Caco-2 (cell line): Measurements from ENCODE around the gene SCYGR6. TPM values are rescaled to one million over a fixed set of nuclear protein-coding genes. Genes with fewer than 3 reads are reported as not detected.
A peak's percentile ranks its signal among the peaks of the same experiment; 100 is the strongest.

ENCODE experiments used
- BruUV-seq: library from RNA; stranded (reverse); fragments of 400-500 nt; replicated peaks from 2 replicates; lab custom pipeline; 2021; lab: Mats Ljungman, UMichigan
- CTCF ChIA-PET: fragments of 300-600 bp; sonication (Branson Sonifier 250); formaldehyde crosslinking; loops from one replicate; lab custom pipeline; 2022; ENCODE audit warnings: antibody characterized with exemption; lab: Charles Lee
- POLR2A ChIA-PET: fragments of 300-600 bp; sonication (Branson Sonifier 250); formaldehyde crosslinking; loops from one replicate; lab custom pipeline; 2022; ENCODE audit warnings: antibody characterized with exemption; lab: Charles Lee
- DNase-seq, 2 experiments: peaks; one replicate each; pipeline versions ENCODE4 v3.0.0 to v3.0.0-alpha.2; 2020 to 2022
- H3K27me3 ChIP-seq: replicated peaks from 2 replicates; pipeline ENCODE4 v1.6.0; 2011; ENCODE audit warnings: low read length; ENCODE audit not compliant: control insufficient read depth, insufficient read depth
- H3K36me3 ChIP-seq: 2 replicates; pipeline ENCODE4 v1.5.1; 2011; ENCODE audit warnings: low read length; ENCODE audit not compliant: control insufficient read depth, insufficient read depth
- H3K4me1 ChIP-seq: fragments of 250-450 bp; sonication (Bioruptor Pico); 2 replicates; pipeline ENCODE4 v1.5.1; 2020; ENCODE audit warnings: mild to moderate bottlenecking
- H3K4me3 ChIP-seq: 2 replicates; pipeline ENCODE4 v1.5.1; 2011; ENCODE audit warnings: low read depth, mild to moderate bottlenecking, control low read depth, low read length
- H3K9me3 ChIP-seq: fragments of 250-450 bp; sonication (Bioruptor Pico); 2 replicates; pipeline ENCODE4 v1.5.1; 2020; ENCODE audit warnings: mild to moderate bottlenecking, moderate library complexity
- H3K27ac Mint-ChIP-seq: one replicate; pipeline ENCODE4 v1.8.0; 2022; ENCODE audit warnings: mixed read lengths; ENCODE audit not compliant: unreplicated experiment
- H3K27me3 Mint-ChIP-seq: one replicate; pipeline ENCODE4 v1.8.0; 2022; ENCODE audit warnings: mixed read lengths; ENCODE audit not compliant: insufficient read depth, unreplicated experiment
- H3K36me3 Mint-ChIP-seq: one replicate; pipeline ENCODE4 v1.8.0; 2022; ENCODE audit warnings: mild to moderate bottlenecking, mixed read lengths; ENCODE audit not compliant: insufficient read depth, unreplicated experiment
- H3K4me1 Mint-ChIP-seq: one replicate; pipeline ENCODE4 v1.8.0; 2022; ENCODE audit warnings: low read depth, mixed read lengths; ENCODE audit not compliant: unreplicated experiment
- H3K4me3 Mint-ChIP-seq: one replicate; pipeline ENCODE4 v1.8.0; 2022; ENCODE audit warnings: mild to moderate bottlenecking, moderate library complexity, mixed read lengths; ENCODE audit not compliant: unreplicated experiment
- H3K9me3 Mint-ChIP-seq: one replicate; pipeline ENCODE4 v1.8.0; 2022; ENCODE audit warnings: mixed read lengths; ENCODE audit not compliant: unreplicated experiment
- intact Hi-C: fragments of 100-400 bp; cut with micrococcal nuclease; formaldehyde crosslinking; loops from one replicate; pipeline ENCODE4 v1.10.0; 2022; ENCODE audit not compliant: unreplicated experiment
- total RNA-seq: library from RNA; stranded (reverse); gene quantifications from 2 replicates; pipeline ENCODE4 v1.2.3, GENCODE V29; 2022
- TF ChIP-seq, protein P1 (sequence below), 2 experiments: fragments of 200-600 bp in 1 of 2; IDR thresholded peaks; 1 replicate in 1 of 2; 2 replicates in 1 of 2; pipeline versions ENCODE4 v1.5.1 to v1.8.0; 2011 to 2022; ENCODE audit warnings: antibody characterized with exemption in 1 of 2, control low read depth in 1 of 2, inconsistent platforms in 1 of 2, low read depth in 1 of 2, low read length in 1 of 2, mild to moderate bottlenecking in 1 of 2, moderate library complexity in 1 of 2; ENCODE audit not compliant: insufficient read depth in 1 of 2, severe bottlenecking in 1 of 2, unreplicated experiment in 1 of 2

Gene SCYGR6
- total RNA-seq, 1 experiment from 2014 or later: not detected

DNA sequence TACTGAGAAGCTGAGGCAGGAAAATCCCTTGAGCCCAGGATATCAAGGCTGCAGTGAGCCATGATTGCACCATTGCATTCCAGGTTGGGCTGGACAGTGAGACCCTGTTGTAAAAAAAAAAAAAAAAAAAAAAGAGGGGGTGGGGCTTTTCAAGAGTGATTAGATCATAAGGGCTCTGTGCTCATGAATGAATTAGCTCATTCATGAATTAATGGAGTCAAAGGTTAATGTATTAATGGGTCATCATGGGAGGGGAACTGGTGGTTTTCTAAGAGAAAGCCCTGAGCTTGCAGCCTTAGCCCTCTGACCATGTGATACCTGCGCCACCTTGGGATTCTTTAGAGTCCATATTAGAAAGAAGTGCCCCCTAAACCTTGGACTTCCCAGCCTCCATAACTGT, 11.3 kb downstream of the SCYGR6 start:
- ChIA-PET CTCF (interaction anchor here (0.9 kb wide), 1 partner anchor 10 kb away, joined by 4 read pairs; no protein-coding TSS in a partner anchor), POLR2A (interaction anchor here (0.6 kb wide), 1 partner anchor 167 kb away, joined by 5 read pairs; no protein-coding TSS in a partner anchor)
- H3K27me3 Mint-ChIP-seq: no peaks in the 10 kb centered on the region
- TF ChIP-seq, protein P1, sequence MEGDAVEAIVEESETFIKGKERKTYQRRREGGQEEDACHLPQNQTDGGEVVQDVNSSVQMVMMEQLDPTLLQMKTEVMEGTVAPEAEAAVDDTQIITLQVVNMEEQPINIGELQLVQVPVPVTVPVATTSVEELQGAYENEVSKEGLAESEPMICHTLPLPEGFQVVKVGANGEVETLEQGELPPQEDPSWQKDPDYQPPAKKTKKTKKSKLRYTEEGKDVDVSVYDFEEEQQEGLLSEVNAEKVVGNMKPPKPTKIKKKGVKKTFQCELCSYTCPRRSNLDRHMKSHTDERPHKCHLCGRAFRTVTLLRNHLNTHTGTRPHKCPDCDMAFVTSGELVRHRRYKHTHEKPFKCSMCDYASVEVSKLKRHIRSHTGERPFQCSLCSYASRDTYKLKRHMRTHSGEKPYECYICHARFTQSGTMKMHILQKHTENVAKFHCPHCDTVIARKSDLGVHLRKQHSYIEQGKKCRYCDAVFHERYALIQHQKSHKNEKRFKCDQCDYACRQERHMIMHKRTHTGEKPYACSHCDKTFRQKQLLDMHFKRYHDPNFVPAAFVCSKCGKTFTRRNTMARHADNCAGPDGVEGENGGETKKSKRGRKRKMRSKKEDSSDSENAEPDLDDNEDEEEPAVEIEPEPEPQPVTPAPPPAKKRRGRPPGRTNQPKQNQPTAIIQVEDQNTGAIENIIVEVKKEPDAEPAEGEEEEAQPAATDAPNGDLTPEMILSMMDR (IDR thresholded peaks at IDR 0.05; ENCODE audit: insufficient read depth in 1 of 2, low read depth in 1 of 2, low read length in 1 of 2, severe bottlenecking in 1 of 2, unreplicated experiment in 1 of 2): no peak
- H3K4me3 Mint-ChIP-seq: no peak overlapping the region
- peaks cover 7% of the 10 kb centered on the region for H3K4me1 Mint-ChIP-seq
- H3K36me3 Mint-ChIP-seq: peaks cover 69% of the 10 kb centered on the region
- H3K4me1 ChIP-seq: peaks cover 11% of the 10 kb centered on the region; the same call in 1 of the 2 replicates
- H3K9me3 Mint-ChIP-seq: no peaks in the 10 kb centered on the region
- H3K4me3 ChIP-seq: no peak overlapping the region
- H3K27ac Mint-ChIP-seq: no peak overlapping the region
- peak; percentile 28 to 48 for DNase-seq
- intact Hi-C loops: no loop called here
- BruUV-seq: no TSS peak
- no peaks in the 10 kb centered on the region for H3K9me3 ChIP-seq
- no peaks in the 10 kb centered on the region; the same call in 1 of the 2 replicates for H3K36me3 ChIP-seq
- H3K27me3 ChIP-seq: no peaks in the 10 kb centered on the region

- no peak for DNase-seq
- TF ChIP-seq, protein P1 (IDR thresholded peaks at IDR 0.05; ENCODE audit: insufficient read depth in 1 of 2, low read depth in 1 of 2, low read length in 1 of 2, severe bottlenecking in 1 of 2, unreplicated experiment in 1 of 2): no peak
- H3K4me1 ChIP-seq: peaks cover 20% of the 10 kb centered on the region
- no peaks in the 10 kb centered on the region for H3K27me3 ChIP-seq
- intact Hi-C loops: no loop called here
- no peak overlapping the region for H3K4me3 ChIP-seq
- no peaks in the 10 kb centered on the region; the same call in 1 of the 2 replicates for H3K36me3 ChIP-seq
- H3K27ac Mint-ChIP-seq: no peak overlapping the region
- H3K9me3 Mint-ChIP-seq: no peaks in the 10 kb centered on the region
- no peak overlapping the region for H3K4me3 Mint-ChIP-seq
- no peaks in the 10 kb centered on the region for H3K27me3 Mint-ChIP-seq
- H3K36me3 Mint-ChIP-seq: peaks cover 79% of the 10 kb centered on the region
- POLR2A ChIA-PET: interaction anchor here (0.5 kb wide), 1 partner anchor 50 kb away, joined by 7 read pairs; no protein-coding TSS in a partner anchor
- H3K9me3 ChIP-seq: no peaks in the 10 kb centered on the region
- no TSS peak for BruUV-seq
- CTCF ChIA-PET: no interaction called here
- peaks cover 4% of the 10 kb centered on the region for H3K4me1 Mint-ChIP-seq
Observed at GRCh38 chr2:227710986-227711385, 13.6 kb downstream of the SCYGR6 start.

- Mint-ChIP-seq H3K4me1 (peaks cover 28% of the 10 kb centered on the region), H3K9me3 (no peaks in the 10 kb centered on the region), H3K4me3 (no peak overlapping the region), H3K27ac (no peak overlapping the region), H3K27me3 (no peaks in the 10 kb centered on the region), H3K36me3 (peaks cover 83% of the 10 kb centered on the region)
- Histone ChIP-seq H3K27me3 (no peaks in the 10 kb centered on the region), H3K36me3 (peaks cover 2% of the 10 kb centered on the region; the same call in 1 of the 2 replicates), H3K4me3 (no peak overlapping the region), H3K9me3 (no peaks in the 10 kb centered on the region), H3K4me1 (peaks cover 36% of the 10 kb centered on the region)
- CTCF ChIA-PET: no interaction called here
- BruUV-seq: no TSS peak
- no peak for DNase-seq
- POLR2A ChIA-PET: no interaction called here
- intact Hi-C loops: no loop called here
- TF ChIP-seq, protein P1 (IDR thresholded peaks at IDR 0.05; ENCODE audit: insufficient read depth in 1 of 2, low read depth in 1 of 2, low read length in 1 of 2, severe bottlenecking in 1 of 2, unreplicated experiment in 1 of 2): no peak
Observed at GRCh38 chr2:227707390-227707789, 17.2 kb downstream of the SCYGR6 start.
